ENCODE measurements around the gene INPP5F.
"Not testable (repeated sequence)": the region's sequence is repeated elsewhere in the genome, so short reads cannot be mapped to it uniquely, and the experiment has no call there.

The INPP5F gene

GRCh38 chr10:119775529-119775928, 49.7 kb downstream of the INPP5F start:
- in situ Hi-C loops (cut with MboI; ENCODE audit: low sequenced_read_pairs): no loop called here

DNA sequence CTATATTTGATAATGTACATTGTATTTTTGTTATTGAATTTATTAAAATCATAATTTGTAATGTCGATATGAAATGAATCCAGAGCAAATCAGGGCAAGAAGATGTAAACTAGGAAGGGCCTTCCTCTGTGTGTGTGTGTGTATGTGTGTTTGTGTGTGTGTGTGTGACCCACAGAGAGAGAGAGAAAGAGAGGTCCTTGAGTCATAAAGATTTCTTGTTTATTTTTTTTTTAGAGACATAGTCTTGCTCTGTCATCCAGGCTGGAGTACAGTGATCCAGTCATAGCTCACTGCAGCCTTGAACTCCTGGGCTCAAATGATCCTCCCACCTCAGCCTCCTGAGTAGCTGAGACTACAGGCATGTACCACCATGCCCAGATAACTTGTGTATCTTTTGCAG, 50.7 kb downstream of the INPP5F start:
- in situ Hi-C loops (cut with MboI; ENCODE audit: low sequenced_read_pairs): no loop called here

- in situ Hi-C loops (cut with MboI; ENCODE audit: low sequenced_read_pairs): no loop called here
These were observed 51.8 kb downstream of the INPP5F start for GRCh38 chr10:119777686-119778085.

DNA sequence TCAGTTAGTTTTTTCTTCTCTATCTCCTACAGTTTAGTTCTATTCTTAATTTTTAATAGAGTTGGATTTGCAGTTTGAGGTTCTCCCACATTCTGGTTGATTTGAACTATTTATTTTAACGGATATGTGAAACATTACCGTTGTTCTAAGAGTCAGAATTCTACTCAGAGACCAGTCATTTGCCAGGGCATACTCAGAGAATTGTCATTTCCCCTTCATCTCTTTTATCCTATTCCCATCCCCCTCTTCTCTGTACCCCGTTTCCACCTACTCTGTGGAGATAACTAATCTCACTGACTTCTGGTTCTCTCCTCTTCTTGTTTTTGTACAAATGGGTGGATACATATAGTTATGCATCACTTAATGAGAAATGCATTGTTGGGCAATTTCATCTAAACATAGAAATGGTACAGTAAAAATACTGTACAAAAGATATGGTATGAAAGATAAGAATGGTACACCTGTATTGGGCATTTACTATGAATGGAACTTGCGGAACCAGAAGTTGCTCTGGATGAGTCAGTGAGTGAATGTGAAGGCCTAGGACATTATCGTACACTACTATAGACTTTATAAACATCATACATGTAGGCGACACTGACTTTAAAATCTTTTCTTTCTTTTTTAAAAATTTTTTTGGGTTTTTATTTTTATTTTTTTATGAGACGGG, 53.1 kb downstream of the INPP5F start:
- in situ Hi-C loops (cut with MboI; ENCODE audit: low sequenced_read_pairs): no loop called here

DNA sequence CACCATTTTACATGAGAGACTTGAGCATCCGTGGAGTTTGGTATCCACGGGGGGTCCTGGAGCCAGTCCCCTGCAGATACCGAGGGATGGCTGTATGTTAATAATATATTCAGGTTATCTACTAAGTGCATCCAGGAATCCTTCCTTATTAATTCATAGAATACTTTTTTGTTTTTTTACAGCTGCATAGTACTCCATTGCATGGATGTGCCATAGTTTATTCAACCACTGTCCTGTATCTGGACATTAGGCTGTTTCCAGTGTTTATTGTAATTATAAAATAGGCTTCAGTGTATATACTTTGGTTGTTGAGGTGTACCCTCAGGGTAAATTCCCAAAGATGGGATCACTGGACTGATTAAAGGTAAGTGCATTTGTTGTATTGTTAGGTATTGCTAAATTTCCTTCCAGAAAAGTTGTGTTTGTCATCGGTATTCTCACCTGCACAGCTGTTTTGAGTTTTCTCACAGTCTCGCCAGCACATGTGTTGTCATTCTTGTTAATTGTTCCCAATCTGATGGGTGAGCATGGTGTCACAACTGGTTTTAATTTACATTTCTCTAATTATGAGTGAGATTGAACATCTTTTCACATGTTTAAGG, 55.1 kb downstream of the INPP5F start:
- in situ Hi-C loops (cut with MboI; ENCODE audit: low sequenced_read_pairs): no loop called here

- in situ Hi-C loops (cut with MboI; ENCODE audit: low sequenced_read_pairs): no loop called here
These were observed 55.6 kb downstream of the INPP5F start for GRCh38 chr10:119781498-119781897.

DNA sequence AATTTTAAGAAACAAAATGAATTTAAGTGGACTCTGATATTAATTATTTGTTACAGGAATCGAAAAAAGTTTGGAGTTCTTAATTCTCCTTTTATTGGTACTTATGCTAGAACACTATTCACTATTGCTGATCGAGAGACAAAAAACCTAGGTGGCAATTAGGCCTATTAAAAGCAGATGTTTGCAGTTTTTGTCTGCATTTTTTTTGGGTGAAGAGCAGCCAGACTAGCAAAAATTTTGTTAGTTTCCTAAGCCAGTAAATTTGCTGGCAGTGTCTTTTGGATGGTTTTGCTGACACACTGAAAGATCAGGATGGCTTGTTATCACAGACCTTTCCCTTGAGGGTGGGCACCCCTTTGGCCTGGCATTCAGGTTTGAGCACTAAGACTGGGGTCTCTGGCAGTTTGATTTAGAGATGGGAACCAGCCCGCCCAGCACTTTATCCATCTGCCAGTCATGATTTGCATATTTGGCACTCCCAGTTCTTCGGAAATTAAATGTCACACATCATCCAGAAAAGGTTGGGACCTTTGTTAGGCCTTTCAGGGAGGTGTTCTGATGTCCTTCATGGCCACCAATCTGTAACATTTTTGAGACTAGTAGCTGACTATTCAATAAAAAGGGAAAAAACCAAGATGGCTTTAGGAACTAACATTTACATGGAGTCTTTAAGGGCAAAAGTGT, 57.3 kb downstream of the INPP5F start:
- in situ Hi-C loops (cut with MboI; ENCODE audit: low sequenced_read_pairs): no loop called here

DNA sequence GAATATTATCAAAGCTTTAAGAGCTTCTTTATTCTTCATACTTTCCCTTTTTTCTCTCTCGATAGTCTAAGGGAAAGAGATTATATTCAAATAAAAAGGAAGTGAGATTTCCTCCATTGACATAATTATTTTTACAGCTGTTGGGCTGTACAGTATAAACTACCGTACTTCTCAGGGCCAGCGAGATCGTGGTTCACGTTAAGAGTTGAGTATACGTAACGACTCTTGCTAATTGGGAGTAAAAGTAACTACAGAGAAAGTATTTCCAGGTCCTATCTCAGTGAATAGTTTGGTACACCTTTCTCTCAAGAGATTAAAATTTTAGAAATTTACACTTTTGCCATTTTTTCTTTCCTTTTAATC, 57.8 kb downstream of the INPP5F start:
- in situ Hi-C loops (cut with MboI; ENCODE audit: low sequenced_read_pairs): no loop called here

GRCh38 chr10:119784340-119785067, 58.7 kb downstream of the INPP5F start:
- in situ Hi-C loops (cut with MboI; ENCODE audit: low sequenced_read_pairs): no loop called here

- in situ Hi-C loops (cut with MboI; ENCODE audit: low sequenced_read_pairs): no loop called here
These were observed 60.4 kb downstream of the INPP5F start for GRCh38 chr10:119786117-119786769.

DNA sequence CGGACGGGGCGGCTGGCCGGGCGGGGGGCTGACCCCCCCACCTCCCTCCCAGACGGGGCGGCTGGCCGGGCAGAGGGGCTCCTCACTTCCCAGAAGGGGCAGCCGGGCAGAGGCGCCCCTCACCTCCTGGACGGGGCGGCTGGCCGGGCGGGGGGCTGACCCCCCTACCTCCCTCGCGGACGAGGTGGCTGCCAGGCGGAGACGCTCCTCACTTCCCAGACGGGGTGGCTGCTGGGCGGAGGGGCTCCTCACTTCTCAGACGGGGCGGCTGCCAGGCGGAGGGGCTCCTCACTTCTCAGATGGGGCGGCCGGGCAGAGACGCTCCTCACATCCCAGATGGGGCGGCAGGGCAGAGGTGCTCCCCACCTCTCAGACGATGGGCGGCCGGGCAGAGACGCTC, 69.3 kb downstream of the INPP5F start:
- in situ Hi-C loops (cut with MboI; ENCODE audit: low sequenced_read_pairs): not testable (repeated sequence)

- in situ Hi-C loops (cut with MboI; ENCODE audit: low sequenced_read_pairs): no loop called here
These were observed 70.2 kb downstream of the INPP5F start for GRCh38 chr10:119796039-119796438.

DNA sequence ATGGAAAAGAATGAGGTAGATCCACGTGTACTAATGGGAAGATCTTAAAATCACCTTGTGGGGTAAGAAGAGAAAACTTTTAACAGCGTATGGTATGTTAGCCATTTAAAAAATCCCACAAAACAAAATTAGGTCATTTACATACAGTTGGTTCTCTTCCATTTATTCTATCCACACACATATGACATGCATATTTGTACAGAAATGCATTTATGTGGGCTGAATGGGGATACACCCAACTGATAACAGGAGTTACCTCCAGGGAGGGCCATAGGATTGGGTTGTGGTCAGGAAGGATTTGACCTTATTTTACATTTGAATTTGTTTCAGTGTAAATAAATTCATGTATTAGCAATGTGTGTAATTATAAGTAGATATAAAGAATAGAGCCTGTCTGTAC, 75.3 kb downstream of the INPP5F start:
- in situ Hi-C loops (cut with MboI; ENCODE audit: low sequenced_read_pairs): no loop called here

DNA sequence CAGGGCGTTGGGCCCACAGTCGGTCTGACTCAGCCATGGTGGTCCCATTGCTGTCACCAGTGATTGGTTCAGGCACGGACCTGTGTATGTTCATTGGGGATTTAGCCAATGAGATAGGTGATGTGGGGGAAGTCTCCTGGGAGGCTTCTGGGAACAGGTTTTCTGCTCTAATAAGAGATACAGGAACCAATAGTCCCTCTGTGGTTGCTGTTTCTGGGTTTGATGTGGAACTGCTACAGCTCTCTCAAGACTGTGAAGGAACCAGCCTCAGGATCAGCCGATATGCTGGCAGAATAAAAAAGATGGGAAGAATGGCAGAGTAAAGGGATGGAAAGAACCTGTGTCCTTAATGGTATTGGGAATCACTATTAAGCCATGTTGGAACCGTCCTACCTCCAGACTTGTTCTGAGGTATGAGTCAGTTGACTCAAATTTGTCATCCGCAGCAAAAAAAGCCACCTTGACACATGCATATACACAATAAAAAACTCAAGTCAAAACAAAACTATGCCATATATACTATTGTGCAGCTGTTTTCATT, 76.2 kb downstream of the INPP5F start:
- in situ Hi-C loops (cut with MboI; ENCODE audit: low sequenced_read_pairs): no loop called here

- in situ Hi-C loops (cut with MboI; ENCODE audit: low sequenced_read_pairs): no loop called here
These were observed 77.4 kb downstream of the INPP5F start for GRCh38 chr10:119803264-119803663.

GRCh38 chr10:119805702-119806230, 79.9 kb downstream of the INPP5F start:
- in situ Hi-C loops (cut with MboI; ENCODE audit: low sequenced_read_pairs): no loop called here

- in situ Hi-C loops (cut with MboI; ENCODE audit: low sequenced_read_pairs): no loop called here
These were observed 80.7 kb downstream of the INPP5F start for GRCh38 chr10:119806334-119807130.

- in situ Hi-C loops (cut with MboI; ENCODE audit: low sequenced_read_pairs): no loop called here
These were observed 82.3 kb downstream of the INPP5F start for GRCh38 chr10:119807960-119808697.

GRCh38 chr10:119811122-119811521, 85.3 kb downstream of the INPP5F start:
- in situ Hi-C loops (cut with MboI; ENCODE audit: low sequenced_read_pairs): no loop called here

Data from HL-60/S4 treated with retinoic acid at 250 ng/mL for 4 days and 3 days (cell line).